ENCODE results near the gene GAB1.
A peak's percentile ranks its signal among the peaks of the same experiment; 100 is the strongest.

Gene GAB1

GRCh38 chr4:143410015-143410414, 73.3 kb downstream of the GAB1 start:
- no peak overlapping the region for H3K4me3 ChIP-seq (ENCODE audit: low read depth, low read length)

GRCh38 chr4:143411527-143412419, 75.1 kb downstream of the GAB1 start:
- TF ChIP-seq, protein P1, sequence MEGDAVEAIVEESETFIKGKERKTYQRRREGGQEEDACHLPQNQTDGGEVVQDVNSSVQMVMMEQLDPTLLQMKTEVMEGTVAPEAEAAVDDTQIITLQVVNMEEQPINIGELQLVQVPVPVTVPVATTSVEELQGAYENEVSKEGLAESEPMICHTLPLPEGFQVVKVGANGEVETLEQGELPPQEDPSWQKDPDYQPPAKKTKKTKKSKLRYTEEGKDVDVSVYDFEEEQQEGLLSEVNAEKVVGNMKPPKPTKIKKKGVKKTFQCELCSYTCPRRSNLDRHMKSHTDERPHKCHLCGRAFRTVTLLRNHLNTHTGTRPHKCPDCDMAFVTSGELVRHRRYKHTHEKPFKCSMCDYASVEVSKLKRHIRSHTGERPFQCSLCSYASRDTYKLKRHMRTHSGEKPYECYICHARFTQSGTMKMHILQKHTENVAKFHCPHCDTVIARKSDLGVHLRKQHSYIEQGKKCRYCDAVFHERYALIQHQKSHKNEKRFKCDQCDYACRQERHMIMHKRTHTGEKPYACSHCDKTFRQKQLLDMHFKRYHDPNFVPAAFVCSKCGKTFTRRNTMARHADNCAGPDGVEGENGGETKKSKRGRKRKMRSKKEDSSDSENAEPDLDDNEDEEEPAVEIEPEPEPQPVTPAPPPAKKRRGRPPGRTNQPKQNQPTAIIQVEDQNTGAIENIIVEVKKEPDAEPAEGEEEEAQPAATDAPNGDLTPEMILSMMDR (conservative IDR thresholded peaks at IDR 0.05; ENCODE audit: low read depth, low read length) = no peak
- peak; percentile 27 for DNase-seq (ENCODE audit: low read depth)
- no peak overlapping the region for H3K4me3 ChIP-seq (ENCODE audit: low read depth, low read length)

More at GRCh38 chr4:143410015-143410414, 73.3 kb downstream of the GAB1 start:
- TF ChIP-seq, protein P1 (conservative IDR thresholded peaks at IDR 0.05; ENCODE audit: low read depth, low read length) = no peak
- DNase-seq (ENCODE audit: low read depth) = no peak

DNA sequence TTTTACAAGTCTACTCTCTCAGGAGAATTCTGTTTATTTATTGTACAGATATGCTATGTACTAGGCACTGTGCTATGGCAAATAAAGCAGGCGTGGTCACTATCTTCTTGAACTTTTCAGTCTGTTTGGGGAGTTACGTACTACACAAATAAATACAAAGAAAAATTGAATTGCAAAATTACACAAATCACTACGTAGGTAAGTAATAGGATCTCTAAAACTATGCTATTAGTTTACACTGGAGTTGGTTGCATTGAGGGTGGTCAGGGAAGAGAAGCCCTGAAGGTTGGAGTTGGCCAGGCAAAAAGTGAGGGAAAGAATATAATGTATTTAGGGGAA, 75.7 kb downstream of the GAB1 start:
- TF ChIP-seq, protein P1 (conservative IDR thresholded peaks at IDR 0.05; ENCODE audit: low read depth, low read length) = no peak
- no peak for DNase-seq (ENCODE audit: low read depth)
- H3K4me3 ChIP-seq (ENCODE audit: low read depth, low read length) = no peak overlapping the region

GRCh38 chr4:143417679-143418403, 81.2 kb downstream of the GAB1 start:
- TF ChIP-seq, protein P1 (conservative IDR thresholded peaks at IDR 0.05; ENCODE audit: low read depth, low read length) = no peak
- no peak overlapping the region for H3K4me3 ChIP-seq (ENCODE audit: low read depth, low read length)
- no peak for DNase-seq (ENCODE audit: low read depth)

DNA sequence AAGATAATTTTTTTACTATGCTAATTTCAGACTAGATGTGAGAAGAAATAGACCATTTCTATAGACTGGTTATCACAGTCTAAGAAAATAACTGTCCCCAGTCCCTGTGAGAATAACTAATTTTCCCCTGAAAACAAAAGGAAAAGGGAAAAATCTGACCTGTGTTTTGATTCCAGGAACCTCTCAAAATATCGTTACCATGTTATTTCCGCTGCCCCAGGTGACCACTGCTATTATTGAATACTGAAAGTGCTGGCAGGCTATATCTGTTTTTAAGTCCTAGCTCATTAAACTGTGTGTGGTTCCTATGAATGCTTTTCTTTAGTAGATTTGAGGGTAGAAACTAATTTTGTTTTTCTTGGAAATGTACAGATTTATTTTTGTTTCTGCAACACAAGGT, 83.6 kb downstream of the GAB1 start:
- TF ChIP-seq, protein P1 (conservative IDR thresholded peaks at IDR 0.05; ENCODE audit: low read depth, low read length) = no peak
- H3K4me3 ChIP-seq (ENCODE audit: low read depth, low read length) = no peak overlapping the region
- no peak for DNase-seq (ENCODE audit: low read depth)

DNA sequence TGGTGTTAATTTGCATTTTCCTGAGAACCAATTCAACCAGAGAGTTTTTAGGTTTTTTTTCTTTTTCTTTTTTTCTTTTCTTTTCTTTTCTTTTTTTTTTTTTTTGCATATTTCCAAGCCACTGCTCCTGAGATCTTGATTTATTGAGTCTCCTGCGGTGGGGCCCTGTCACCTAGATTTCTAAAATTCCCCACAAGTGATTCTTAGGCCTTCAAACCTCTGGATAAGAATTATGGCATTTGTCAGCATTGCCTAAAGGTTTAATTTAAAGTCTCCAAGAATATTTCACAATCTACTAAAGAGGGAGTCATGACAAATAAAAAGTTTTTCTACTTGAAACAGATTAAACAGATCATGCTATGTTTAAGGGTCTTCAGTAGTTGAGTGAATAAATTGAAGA, 84.9 kb downstream of the GAB1 start:
- no peak for DNase-seq (ENCODE audit: low read depth)
- H3K4me3 ChIP-seq (ENCODE audit: low read depth, low read length) = no peak overlapping the region
- TF ChIP-seq, protein P1 (conservative IDR thresholded peaks at IDR 0.05; ENCODE audit: low read depth, low read length) = no peak

All from choroid plexus epithelial cell (primary cell).